ENCODE results near the gene PATZ1.

Gene PATZ1

DNA sequence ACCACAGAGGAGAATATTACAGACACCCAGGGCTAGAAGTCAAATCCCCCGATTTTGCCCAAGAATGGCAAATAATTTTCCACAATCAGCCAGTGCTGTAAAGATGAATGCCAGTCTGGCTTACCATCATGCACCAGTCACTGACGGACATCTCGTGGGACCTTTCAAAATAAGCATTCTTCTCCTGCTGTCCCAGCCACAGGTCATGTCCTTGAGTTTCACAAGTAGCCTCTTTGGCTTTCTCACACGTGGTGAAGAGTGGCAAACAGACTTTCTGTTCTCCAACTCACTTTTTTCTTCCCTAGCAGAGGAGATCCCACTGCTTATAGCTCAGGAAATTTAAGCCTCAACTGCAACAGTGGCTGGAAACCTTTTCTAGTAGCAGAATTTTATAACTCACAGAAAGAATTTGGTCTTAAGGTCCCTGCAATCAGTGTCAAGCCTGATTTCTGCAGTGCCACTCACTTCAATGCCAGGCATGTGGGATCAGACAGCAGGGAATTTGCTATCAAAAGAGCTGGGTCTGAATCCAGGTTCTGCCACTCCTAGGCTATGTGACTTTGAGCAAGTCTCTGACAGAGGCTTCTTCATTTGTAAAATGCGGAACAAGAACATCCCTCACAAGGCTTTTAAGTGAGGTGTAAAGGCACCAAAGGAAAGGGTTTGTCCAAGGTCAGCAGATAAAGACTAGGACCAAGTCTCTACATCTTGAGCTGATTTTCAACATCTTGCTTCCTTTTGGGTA is 57.5 kb downstream of the PATZ1 start:
- H3K4me3 Mint-ChIP-seq = peak overlapping the region; percentile 94
- peaks cover 64% of the 10 kb centered on the region for H3K4me1 Mint-ChIP-seq (ENCODE audit: low read depth)
- H3K9me3 Mint-ChIP-seq = no peaks in the 10 kb centered on the region
- H3K27me3 Mint-ChIP-seq (ENCODE audit: low read depth) = no peaks in the 10 kb centered on the region
- DNase-seq (ENCODE audit: low spot score) = no peak
- H3K36me3 Mint-ChIP-seq (ENCODE audit: low read depth) = peaks cover 50% of the 10 kb centered on the region
- peak overlapping the region; percentile 99 for H3K27ac Mint-ChIP-seq

DNA sequence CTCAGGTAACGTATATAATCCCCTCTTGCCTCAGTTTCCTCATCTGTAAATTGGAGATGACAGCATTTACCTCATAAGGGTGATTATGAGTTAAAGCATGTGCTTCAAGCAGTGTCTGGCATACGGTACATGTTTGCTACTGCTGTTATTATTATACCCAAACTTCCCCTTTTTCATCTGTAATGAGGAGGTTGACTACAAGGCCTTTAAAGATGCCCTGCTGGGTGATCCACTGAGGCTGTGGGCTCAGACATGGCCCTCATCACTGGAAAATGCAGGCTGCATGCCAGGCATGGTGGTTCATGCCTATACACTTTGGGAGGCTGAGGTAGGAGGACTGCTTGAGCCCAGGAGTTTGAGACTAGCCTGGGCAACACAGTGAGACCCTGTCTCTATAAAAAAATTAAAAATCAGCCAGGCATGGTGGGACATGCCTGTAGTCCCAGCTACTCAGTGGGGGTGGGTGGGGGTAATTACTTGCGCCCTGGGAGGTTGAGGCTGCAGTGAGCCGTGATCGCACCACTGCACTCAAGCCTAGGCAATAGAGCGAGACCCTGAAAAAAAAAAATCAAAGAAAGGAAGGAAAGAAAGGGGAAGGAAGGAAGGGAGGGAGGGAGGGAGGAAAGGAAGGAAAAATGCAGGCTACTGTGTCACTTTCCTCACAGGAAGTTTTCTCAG is 58.2 kb downstream of the PATZ1 start:
- Mint-ChIP-seq H3K27me3 (ENCODE audit: low read depth) (no peaks in the 10 kb centered on the region), H3K4me3 (peak overlapping the region; percentile 94), H3K36me3 (ENCODE audit: low read depth) (peaks cover 56% of the 10 kb centered on the region), H3K4me1 (ENCODE audit: low read depth) (peaks cover 66% of the 10 kb centered on the region), H3K27ac (peak overlapping the region; percentile 87), H3K9me3 (no peaks in the 10 kb centered on the region)
- no peak for DNase-seq (ENCODE audit: low spot score)

DNA sequence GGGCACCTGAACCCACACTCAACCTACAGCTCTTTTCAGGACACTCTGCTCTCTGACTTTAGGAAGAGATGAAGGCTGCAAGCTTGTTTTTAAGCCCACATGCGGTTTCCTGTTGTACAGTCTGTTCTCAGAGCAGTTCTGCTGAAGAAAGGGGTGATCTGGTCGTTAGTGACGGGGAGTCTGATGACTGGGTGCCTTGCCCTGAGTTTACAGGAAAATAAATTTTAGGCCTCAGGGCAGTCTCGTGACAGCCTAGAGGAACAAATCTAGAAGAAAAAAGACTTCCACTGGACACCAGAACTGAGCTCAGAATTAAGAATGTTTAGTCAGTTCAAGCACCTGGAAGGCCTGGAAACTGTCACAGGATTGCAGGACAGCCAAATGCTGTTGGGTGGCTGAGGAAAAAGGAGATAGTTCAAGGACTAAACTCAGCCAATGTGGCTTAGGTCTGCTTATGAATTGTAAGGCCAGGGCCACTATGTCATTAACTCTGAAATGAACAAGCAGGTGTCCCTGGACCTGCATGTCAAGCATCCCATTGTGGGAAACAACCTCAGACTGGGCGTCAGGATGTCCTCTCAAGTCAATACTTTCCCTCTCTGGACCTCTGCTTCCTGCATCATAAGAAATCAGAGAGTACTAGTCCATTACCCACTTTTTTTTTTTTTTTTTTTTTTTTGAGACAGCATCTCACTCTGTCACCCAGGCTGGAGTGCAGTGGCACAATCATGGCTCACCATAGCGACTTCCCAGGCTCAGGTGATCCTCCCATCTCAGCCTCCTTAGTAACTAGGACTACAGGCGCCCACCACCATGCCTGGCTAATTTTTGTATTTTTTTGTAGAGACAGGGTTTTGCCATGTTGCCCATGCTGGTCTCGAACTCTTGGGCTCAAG is 59.5 kb downstream of the PATZ1 start:
- Mint-ChIP-seq H3K36me3 (ENCODE audit: low read depth) (peaks cover 61% of the 10 kb centered on the region), H3K4me1 (ENCODE audit: low read depth) (peaks cover 62% of the 10 kb centered on the region), H3K27me3 (ENCODE audit: low read depth) (no peaks in the 10 kb centered on the region), H3K27ac (peak overlapping the region; percentile 87), H3K4me3 (peak overlapping the region; percentile 94), H3K9me3 (no peaks in the 10 kb centered on the region)
- peak; percentile 75 for DNase-seq (ENCODE audit: low spot score)

DNA sequence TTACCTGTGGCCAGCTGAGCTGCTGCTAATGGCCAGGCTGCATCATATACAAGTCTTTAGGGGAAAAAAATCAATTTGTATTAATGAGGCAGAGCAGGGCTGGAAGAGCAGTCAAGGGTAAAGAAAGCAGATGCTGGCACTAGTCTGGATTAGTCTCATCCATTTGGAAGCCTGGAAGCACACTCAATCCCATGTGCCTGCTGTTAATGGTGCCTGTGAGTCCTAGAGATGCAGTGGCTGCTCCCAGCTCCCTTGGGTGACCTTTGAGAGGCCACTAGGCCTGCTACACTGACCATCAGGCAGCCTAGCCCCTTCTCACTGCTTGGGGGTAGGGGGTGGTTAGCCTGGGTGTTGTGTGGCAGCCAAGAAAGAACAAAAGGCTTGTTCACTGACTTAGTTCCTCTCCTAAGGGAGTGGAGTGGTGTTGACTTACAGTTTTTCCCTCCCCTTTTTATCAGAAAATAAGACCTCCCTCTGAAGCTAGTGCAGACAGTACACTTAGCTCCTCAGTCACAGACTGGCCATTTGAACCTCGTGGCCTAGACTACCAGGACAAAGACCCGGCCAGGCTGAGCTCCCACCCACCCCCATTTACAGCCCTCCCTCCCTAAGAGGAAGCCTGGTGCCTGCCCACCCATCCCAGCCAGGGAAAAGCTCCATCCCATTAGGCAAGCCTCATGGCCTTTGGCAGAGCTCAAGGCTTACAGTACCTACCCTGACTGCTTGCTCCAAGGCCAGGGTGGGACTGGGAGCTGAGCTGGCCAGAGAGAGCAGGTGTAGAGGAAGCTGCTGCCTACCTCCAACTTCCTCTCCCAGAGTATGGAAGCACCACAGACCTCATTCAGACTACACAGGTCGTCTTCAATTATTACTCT is 61.6 kb downstream of the PATZ1 start:
- Mint-ChIP-seq H3K27me3 (ENCODE audit: low read depth) (no peaks in the 10 kb centered on the region), H3K4me1 (ENCODE audit: low read depth) (peaks cover 65% of the 10 kb centered on the region), H3K9me3 (no peaks in the 10 kb centered on the region), H3K4me3 (peak overlapping the region; percentile 94), H3K36me3 (ENCODE audit: low read depth) (peaks cover 72% of the 10 kb centered on the region), H3K27ac (peak overlapping the region; percentile 87)
- no peak for DNase-seq (ENCODE audit: low spot score)

DNA sequence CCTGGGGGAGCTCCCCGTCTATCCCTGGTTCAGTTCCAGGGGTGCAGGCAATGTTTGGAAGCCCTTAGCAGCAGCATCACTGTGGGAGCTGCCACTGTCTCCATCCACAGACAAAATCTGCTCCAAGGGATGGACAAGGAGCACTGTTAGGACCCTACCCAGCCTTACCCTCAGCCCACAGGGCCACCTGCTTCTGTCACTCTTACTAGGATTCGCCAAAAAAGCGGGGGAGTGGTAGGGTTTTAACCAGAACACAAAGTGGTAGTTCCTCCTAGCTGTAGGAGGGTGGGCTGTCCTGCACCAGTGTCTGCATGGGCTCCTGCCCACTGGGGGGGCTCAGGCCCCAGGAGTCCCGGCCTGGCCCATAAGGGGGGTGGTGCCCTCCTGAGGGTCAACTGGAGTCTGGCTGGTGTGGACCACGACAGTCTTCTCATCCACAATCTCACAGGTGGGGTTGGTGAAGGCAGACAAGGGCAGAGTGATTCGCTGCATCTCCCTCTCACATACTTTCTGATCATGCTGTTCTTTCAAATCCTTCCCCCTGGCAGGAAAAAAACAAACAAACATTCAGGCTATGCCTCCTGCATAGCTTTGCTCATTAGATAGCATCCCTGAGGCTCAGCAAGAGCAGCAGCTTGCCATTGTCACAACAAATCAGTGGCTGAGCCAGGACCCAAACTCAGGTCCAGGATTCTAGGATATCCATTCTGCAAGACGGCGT is 63.2 kb downstream of the PATZ1 start:
- Mint-ChIP-seq H3K9me3 (no peaks in the 10 kb centered on the region), H3K27me3 (ENCODE audit: low read depth) (no peaks in the 10 kb centered on the region), H3K4me3 (peak overlapping the region; percentile 15), H3K36me3 (ENCODE audit: low read depth) (peaks cover 76% of the 10 kb centered on the region), H3K4me1 (ENCODE audit: low read depth) (peaks cover 69% of the 10 kb centered on the region), H3K27ac (peak overlapping the region; percentile 47)
- DNase-seq (ENCODE audit: low spot score) = no peak

DNA sequence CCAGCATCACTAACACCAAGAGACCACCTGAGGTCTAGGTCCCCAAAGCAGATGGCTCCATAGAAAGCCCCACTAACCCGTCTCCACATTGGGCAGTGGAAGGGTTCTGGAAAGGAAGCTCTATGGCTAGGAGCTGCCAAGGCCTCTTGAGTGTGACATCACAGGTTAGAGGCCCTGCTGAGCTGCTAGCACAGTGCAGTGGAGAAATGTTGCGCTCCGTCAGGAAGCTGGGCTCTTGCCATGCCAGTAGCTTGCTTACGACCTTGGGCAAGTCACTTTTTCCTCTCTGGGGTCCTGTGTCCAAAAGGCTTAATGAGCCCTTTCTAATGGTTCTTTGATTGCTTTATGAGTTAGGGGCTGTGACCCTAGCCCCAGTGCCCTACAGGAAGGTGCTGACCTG is 64.4 kb downstream of the PATZ1 start:
- peaks cover 62% of the 10 kb centered on the region for H3K4me1 Mint-ChIP-seq (ENCODE audit: low read depth)
- H3K9me3 Mint-ChIP-seq = no peaks in the 10 kb centered on the region
- no peaks in the 10 kb centered on the region for H3K27me3 Mint-ChIP-seq (ENCODE audit: low read depth)
- peaks cover 78% of the 10 kb centered on the region for H3K36me3 Mint-ChIP-seq (ENCODE audit: low read depth)
- no peak overlapping the region for H3K4me3 Mint-ChIP-seq
- peak overlapping the region; percentile 58 for H3K27ac Mint-ChIP-seq
- DNase-seq (ENCODE audit: low spot score) = no peak

DNA sequence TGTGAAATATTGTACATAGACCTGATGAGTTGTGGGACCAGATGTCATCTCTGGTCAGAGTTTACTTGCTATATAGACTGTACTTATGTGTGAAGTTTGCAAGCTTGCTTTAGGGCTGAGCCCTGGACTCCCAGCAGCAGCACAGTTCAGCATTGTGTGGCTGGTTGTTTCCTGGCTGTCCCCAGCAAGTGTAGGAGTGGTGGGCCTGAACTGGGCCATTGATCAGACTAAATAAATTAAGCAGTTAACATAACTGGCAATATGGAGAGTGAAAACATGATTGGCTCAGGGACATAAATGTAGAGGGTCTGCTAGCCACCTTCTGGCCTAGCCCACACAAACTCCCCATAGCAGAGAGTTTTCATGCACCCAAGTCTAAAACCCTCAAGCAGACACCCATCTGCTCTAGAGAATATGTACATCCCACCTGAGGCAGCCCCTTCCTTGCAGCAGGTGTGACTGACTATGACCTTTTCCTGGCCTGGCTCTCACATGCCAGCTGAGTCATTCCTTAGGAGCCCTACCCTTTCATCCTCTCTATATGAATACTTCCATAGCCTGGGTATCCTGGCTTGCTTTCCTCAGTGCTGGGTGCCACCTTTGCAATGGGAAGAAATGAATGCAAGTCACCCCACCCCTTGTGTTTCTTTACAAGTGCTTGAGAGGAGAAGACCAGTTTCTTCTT is 66.2 kb downstream of the PATZ1 start:
- DNase-seq (ENCODE audit: low spot score) = no peak
- Mint-ChIP-seq H3K27ac (peak overlapping the region; percentile 91), H3K4me3 (peak overlapping the region; percentile 63), H3K27me3 (ENCODE audit: low read depth) (no peaks in the 10 kb centered on the region), H3K4me1 (ENCODE audit: low read depth) (peaks cover 49% of the 10 kb centered on the region), H3K36me3 (ENCODE audit: low read depth) (peaks cover 77% of the 10 kb centered on the region), H3K9me3 (no peaks in the 10 kb centered on the region)

DNA sequence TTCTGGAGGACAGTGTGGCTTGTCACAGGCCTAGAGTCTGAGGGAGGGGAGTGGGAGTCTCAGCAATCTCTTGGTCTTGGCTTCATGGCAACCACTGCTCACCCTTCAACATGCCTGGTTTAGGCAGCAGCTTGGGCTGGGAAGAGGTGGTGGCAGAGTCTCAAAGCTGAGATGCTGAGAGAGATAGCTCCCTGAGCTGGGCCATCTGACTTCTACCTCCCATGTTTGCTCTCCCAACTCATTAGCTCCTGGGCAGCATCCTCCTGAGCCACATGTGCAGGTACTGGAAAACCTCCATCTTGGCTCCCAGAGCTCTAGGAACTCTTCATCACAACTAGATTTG is 66.8 kb downstream of the PATZ1 start:
- peaks cover 42% of the 10 kb centered on the region for H3K4me1 Mint-ChIP-seq (ENCODE audit: low read depth)
- no peaks in the 10 kb centered on the region for H3K9me3 Mint-ChIP-seq
- peak overlapping the region; percentile 63 for H3K4me3 Mint-ChIP-seq
- H3K27me3 Mint-ChIP-seq (ENCODE audit: low read depth) = no peaks in the 10 kb centered on the region
- H3K36me3 Mint-ChIP-seq (ENCODE audit: low read depth) = peaks cover 76% of the 10 kb centered on the region
- H3K27ac Mint-ChIP-seq = peak overlapping the region; percentile 91
- DNase-seq (ENCODE audit: low spot score) = no peak

DNA sequence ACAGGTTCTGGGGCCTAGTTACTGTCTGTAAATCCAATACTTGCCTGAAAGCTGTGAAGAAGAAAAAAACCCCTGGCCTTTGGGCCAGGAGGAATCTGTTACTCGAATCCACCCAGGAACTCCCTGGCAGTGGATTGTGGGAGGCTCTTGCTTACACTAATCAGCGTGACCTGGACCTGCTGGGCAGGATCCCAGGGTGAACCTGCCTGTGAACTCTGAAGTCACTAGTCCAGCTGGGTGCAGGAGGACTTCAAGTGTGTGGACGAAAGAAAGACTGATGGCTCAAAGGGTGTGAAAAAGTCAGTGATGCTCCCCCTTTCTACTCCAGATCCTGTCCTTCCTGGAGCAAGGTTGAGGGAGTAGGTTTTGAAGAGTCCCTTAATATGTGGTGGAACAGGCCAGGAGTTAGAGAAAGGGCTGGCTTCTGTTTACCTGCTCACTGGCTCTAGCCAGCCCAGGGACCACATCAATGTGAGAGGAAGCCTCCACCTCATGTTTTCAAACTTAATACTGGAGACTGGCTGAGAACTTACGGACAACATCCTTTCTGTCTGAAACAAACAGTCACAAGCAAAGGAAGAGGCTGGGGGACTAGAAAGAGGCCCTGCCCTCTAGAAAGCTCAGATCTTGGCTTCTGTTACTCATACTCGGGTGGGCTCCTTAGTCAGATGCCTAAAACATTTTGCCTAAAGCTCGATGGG is 67.4 kb downstream of the PATZ1 start:
- Mint-ChIP-seq H3K4me1 (ENCODE audit: low read depth) (peaks cover 40% of the 10 kb centered on the region), H3K9me3 (no peaks in the 10 kb centered on the region), H3K4me3 (peak overlapping the region; percentile 63)

DNA sequence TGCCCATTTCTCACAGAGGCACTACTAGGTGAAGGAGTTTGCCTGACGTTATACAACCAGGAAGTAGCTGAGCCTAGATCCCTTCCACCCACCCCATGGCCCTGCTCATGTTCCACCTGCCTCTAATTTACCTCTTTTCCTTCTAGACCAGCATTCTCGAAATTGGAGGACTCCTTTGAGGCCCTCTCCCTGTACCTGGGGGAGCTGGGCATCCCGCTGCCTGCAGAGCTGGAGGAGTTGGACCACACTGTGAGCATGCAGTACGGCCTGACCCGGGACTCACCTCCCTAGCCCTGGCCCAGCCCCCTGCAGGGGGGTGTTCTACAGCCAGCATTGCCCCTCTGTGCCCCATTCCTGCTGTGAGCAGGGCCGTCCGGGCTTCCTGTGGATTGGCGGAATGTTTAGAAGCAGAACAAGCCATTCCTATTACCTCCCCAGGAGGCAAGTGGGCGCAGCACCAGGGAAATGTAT is 68.0 kb downstream of the PATZ1 start:
- H3K4me3 Mint-ChIP-seq = peak overlapping the region; percentile 63
- DNase-seq (ENCODE audit: low spot score) = no peak
- peaks cover 35% of the 10 kb centered on the region for H3K4me1 Mint-ChIP-seq (ENCODE audit: low read depth)
- H3K27me3 Mint-ChIP-seq (ENCODE audit: low read depth) = no peaks in the 10 kb centered on the region
- H3K36me3 Mint-ChIP-seq (ENCODE audit: low read depth) = peaks cover 69% of the 10 kb centered on the region
- H3K9me3 Mint-ChIP-seq = no peaks in the 10 kb centered on the region
- H3K27ac Mint-ChIP-seq = peak overlapping the region; percentile 91

More for the DNA sequence above, 67.4 kb downstream of the PATZ1 start:
- no peaks in the 10 kb centered on the region for H3K27me3 Mint-ChIP-seq (ENCODE audit: low read depth)
- DNase-seq (ENCODE audit: low spot score) = no peak
- H3K36me3 Mint-ChIP-seq (ENCODE audit: low read depth) = peaks cover 74% of the 10 kb centered on the region
- H3K27ac Mint-ChIP-seq = peak overlapping the region; percentile 91

DNA sequence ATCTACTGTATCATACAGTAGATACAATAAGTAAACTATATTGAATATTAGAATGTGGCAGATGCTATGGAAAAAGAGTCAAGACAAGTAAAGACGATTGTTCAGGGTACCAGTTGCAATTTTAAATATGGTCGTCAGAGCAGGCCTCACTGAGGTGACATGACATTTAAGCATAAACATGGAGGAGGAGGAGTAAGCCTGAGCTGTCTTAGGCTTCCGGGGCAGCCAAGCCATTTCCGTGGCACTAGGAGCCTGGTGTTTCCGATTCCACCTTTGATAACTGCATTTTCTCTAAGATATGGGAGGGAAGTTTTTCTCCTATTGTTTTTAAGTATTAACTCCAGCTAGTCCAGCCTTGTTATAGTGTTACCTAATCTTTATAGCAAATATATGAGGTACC is 68.4 kb downstream of the PATZ1 start:
- DNase-seq (ENCODE audit: low spot score) = no peak
- Mint-ChIP-seq H3K9me3 (no peaks in the 10 kb centered on the region), H3K4me3 (peak overlapping the region; percentile 0), H3K27ac (peak overlapping the region; percentile 91), H3K27me3 (ENCODE audit: low read depth) (no peaks in the 10 kb centered on the region), H3K36me3 (ENCODE audit: low read depth) (peaks cover 67% of the 10 kb centered on the region), H3K4me1 (ENCODE audit: low read depth) (peaks cover 32% of the 10 kb centered on the region)

Measured in T-helper 2 cell treated with Interferon-gamma antibody and Interleukin-4, amounts not matched to agents 5 μg/mL and 100 μg/mL, for 36 hours (primary cell).